Measurements from ENCODE around the gene EGR1. TPM values are rescaled to one million over a fixed set of nuclear protein-coding genes. Genes with fewer than 3 reads are reported as not detected.

The EGR1 gene
- total RNA-seq, 2 experiments from 2014 or later = 0.13 to 1.1 TPM

DNA sequence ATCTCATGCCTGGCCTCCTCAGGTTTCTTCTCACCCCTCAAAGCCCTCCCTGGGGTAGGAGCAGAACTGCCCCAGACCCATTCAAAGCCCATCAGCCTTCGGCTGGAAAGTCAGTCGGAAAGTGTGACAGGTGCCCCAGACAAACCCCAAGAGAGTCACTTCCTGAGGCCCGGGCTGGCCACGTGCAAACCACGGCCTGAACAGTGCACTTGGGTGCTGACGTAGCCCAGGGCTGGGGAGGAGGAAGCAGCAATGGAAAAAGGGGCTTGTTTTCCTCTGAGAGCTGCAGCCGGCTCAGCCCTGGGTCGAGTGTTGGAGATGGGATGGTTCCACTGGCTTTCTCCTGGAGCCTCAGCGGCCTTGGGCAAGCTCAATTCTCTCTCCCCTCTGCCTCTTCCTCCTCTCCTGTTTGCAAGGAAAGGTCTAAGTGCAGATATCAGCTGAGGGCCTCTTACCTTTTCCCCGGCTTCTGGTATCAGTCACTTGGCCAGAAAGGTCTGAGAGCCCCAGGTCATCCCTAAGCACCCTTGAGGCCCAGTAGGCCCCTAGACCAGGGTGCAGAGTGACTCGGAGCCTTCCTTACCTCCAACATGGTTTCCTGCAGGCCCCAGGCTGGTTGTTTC is 5.9 kb upstream of the EGR1 start:
- Histone ChIP-seq H3K4me1 (ENCODE audit: insufficient read depth, low read length, poor library complexity, severe bottlenecking) (peaks cover 35% of the 10 kb centered on the region), H3K79me2 (ENCODE audit: insufficient read depth, low read depth, low read length) (no peaks in the 10 kb centered on the region), H3K9me3 (ENCODE audit: low read length) (no peaks in the 10 kb centered on the region), H3K9me2 (ENCODE audit: insufficient read depth, low read length) (no peaks in the 10 kb centered on the region), H3K27ac (ENCODE audit: low read depth, low read length, poor library complexity, severe bottlenecking) (no peak overlapping the region), H3K36me3 (ENCODE audit: insufficient read depth, low read length) (no peaks in the 10 kb centered on the region), H3K4me3 (ENCODE audit: low read depth, low read length, poor library complexity, severe bottlenecking) (no peak overlapping the region), H4K20me1 (ENCODE audit: insufficient read depth, low read length) (no peaks in the 10 kb centered on the region), H2AFZ (ENCODE audit: low read length) (peak overlapping the region; percentile 91), H3K4me2 (ENCODE audit: low read length) (peak overlapping the region; percentile 33)
- CTCF ChIA-PET (ENCODE audit: unreplicated experiment) = interaction anchor here (0.7 to 0.8 kb wide), 2 partner anchors 10 to 45 kb away, joined by 3 read pairs; no protein-coding TSS in a partner anchor
- peak; percentile 76 for DNase-seq (ENCODE audit: low spot score)
- POLR2A ChIA-PET = interaction anchor here (1.0 kb wide), 1 partner anchor 107 kb away, joined by 5 read pairs; no protein-coding TSS in a partner anchor
- no TSS peak for BruUV-seq (replicated peaks)
- intact Hi-C loops (cut with micrococcal nuclease; ENCODE audit: unreplicated experiment) = no loop called here
- TF ChIP-seq, protein P1, sequence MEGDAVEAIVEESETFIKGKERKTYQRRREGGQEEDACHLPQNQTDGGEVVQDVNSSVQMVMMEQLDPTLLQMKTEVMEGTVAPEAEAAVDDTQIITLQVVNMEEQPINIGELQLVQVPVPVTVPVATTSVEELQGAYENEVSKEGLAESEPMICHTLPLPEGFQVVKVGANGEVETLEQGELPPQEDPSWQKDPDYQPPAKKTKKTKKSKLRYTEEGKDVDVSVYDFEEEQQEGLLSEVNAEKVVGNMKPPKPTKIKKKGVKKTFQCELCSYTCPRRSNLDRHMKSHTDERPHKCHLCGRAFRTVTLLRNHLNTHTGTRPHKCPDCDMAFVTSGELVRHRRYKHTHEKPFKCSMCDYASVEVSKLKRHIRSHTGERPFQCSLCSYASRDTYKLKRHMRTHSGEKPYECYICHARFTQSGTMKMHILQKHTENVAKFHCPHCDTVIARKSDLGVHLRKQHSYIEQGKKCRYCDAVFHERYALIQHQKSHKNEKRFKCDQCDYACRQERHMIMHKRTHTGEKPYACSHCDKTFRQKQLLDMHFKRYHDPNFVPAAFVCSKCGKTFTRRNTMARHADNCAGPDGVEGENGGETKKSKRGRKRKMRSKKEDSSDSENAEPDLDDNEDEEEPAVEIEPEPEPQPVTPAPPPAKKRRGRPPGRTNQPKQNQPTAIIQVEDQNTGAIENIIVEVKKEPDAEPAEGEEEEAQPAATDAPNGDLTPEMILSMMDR (conservative IDR thresholded peaks at IDR 0.05; ENCODE audit: low read length) = no peak
- TF ChIP-seq EZH2phosphoT487 (IDR thresholded peaks at IDR 0.05; ENCODE audit: borderline replicate concordance, low read depth, low read length) = no peak

DNA sequence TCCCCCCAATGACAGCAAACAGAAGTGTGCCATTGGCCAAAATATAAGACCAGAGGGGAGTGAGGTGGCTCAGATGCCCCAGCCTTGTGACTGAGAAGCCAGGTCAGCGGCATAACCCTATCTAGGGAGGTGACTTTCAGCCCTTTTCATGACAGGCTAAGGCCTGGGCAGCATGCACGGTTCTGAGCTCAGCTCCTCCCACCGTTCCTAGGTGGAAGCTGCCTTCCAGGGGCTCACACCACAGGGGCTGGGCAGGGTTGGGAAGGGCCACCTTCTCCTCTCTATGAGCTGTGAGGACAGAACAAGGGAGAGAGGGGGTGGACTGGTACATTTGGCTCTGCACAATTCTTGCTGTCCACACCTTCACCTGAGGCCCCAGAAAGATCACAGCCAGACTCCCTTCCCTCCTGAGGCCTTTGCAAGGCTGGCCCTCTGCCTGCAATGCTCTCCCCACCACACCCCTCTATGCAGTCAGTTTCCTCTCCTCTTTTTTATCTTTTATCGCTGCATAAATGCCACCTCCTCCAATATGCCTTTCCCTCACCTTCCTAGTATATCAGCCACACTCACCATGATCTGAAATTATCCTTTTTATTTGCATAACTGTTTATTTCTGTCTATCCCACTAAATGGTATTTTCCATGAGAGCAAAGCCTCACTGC is 5.1 kb upstream of the EGR1 start:
- no peaks in the 10 kb centered on the region for H3K9me3 ChIP-seq (ENCODE audit: low read length)
- CTCF ChIA-PET (ENCODE audit: unreplicated experiment) = interaction anchor here (0.8 kb wide), 1 partner anchor 11 kb away, joined by 3 read pairs; no protein-coding TSS in a partner anchor
- H3K36me3 ChIP-seq (ENCODE audit: insufficient read depth, low read length) = no peaks in the 10 kb centered on the region
- no peak overlapping the region for H3K27ac ChIP-seq (ENCODE audit: low read depth, low read length, poor library complexity, severe bottlenecking)
- H3K79me2 ChIP-seq (ENCODE audit: insufficient read depth, low read depth, low read length) = no peaks in the 10 kb centered on the region
- H3K4me1 ChIP-seq (ENCODE audit: insufficient read depth, low read length, poor library complexity, severe bottlenecking) = peaks cover 35% of the 10 kb centered on the region
- intact Hi-C loops (cut with micrococcal nuclease; ENCODE audit: unreplicated experiment) = no loop called here
- H3K4me2 ChIP-seq (ENCODE audit: low read length) = 0 out of 2 replicates have a peak overlapping the region, but pooled peaks have one; percentile 33
- no peaks in the 10 kb centered on the region for H3K9me2 ChIP-seq (ENCODE audit: insufficient read depth, low read length)
- no TSS peak for BruUV-seq (replicated peaks)
- DNase-seq (ENCODE audit: low spot score) = no peak
- no peaks in the 10 kb centered on the region for H4K20me1 ChIP-seq (ENCODE audit: insufficient read depth, low read length)
- POLR2A ChIA-PET = interaction anchor here (1.0 kb wide), 1 partner anchor 106 kb away, joined by 5 read pairs; no protein-coding TSS in a partner anchor
- H3K4me3 ChIP-seq (ENCODE audit: low read depth, low read length, poor library complexity, severe bottlenecking) = no peak overlapping the region
- H2AFZ ChIP-seq (ENCODE audit: low read length) = peak overlapping the region; percentile 91; the same call in 1 of the 2 replicates
- no peak for TF ChIP-seq EZH2phosphoT487 (IDR thresholded peaks at IDR 0.05; ENCODE audit: borderline replicate concordance, low read depth, low read length)
- TF ChIP-seq, protein P1 (conservative IDR thresholded peaks at IDR 0.05; ENCODE audit: low read length) = no peak

Data from OCI-LY7 (cell line).